Endothelial cell of umbilical vein (primary cell): Measurements from ENCODE around the gene SLC4A1AP. TPM values are rescaled to one million over a fixed set of nuclear protein-coding genes. Genes with fewer than 3 reads are reported as not detected.

Experiments used
- BruUV-seq: library from RNA; stranded (reverse); fragments of 400-500 nt; replicated peaks from 2 replicates; lab custom pipeline; 2021; lab: Mats Ljungman, UMichigan
- CTCF ChIA-PET: fragments of 300-600, 350-600 bp; sonication (Branson Sonifier 250); formaldehyde crosslinking; loops from one replicate; lab custom pipeline; 2021; ENCODE audit warnings: antibody characterized with exemption, inconsistent platforms; lab: Charles Lee
- POLR2A ChIA-PET: fragments of 300-600, 350-600 bp; sonication (Branson Sonifier 250); formaldehyde crosslinking; loops from one replicate; lab custom pipeline; 2021; ENCODE audit warnings: antibody characterized with exemption, inconsistent platforms; lab: Charles Lee
- DNase-seq: peaks from one replicate; pipeline ENCODE4 v3.0.0-alpha.2; 2011; ENCODE audit warnings: low read depth, low spot score
- FAIRE-seq: peaks from 2 replicates; lab custom pipeline; 2011; peaks lifted over from hg19 to GRCh38; lab: Jason Lieb, UNC
- H2AFZ ChIP-seq: 2 replicates; pipeline ENCODE4 v1.6.0; 2012; ENCODE audit warnings: low read depth, low read length, control low read depth, inconsistent platforms
- H3K27ac ChIP-seq: 2 replicates; pipeline ENCODE4 v1.5.1; 2011; ENCODE audit warnings: low read depth, mild to moderate bottlenecking, control low read depth, low read length, moderate library complexity; ENCODE audit not compliant: insufficient read depth
- H3K27me3 ChIP-seq, 2 experiments: 2 replicates each; pipeline versions ENCODE4 v1.6.0 to v1.6.1; 2011; ENCODE audit warnings: low read length in 2 of 2, mixed read lengths in 1 of 2; ENCODE audit not compliant: control insufficient read depth in 2 of 2, insufficient read depth in 2 of 2
- H3K36me3 ChIP-seq, 2 experiments: 2 replicates in 1 of 2; 3 replicates in 1 of 2; pipeline ENCODE4 v1.5.1; 2011; ENCODE audit warnings: low read length in 2 of 2, mild to moderate bottlenecking in 1 of 2, moderate library complexity in 1 of 2; ENCODE audit not compliant: control insufficient read depth in 2 of 2, insufficient read depth in 2 of 2; ENCODE audit errors: extremely low read depth in 1 of 2
- H3K4me1 ChIP-seq: 3 replicates; pipeline ENCODE4 v1.5.1; 2011; ENCODE audit warnings: mild to moderate bottlenecking, low read length; ENCODE audit not compliant: control insufficient read depth, insufficient read depth; ENCODE audit errors: extremely low read depth
- H3K4me2 ChIP-seq: 2 replicates; pipeline ENCODE4 v1.6.1; 2011; ENCODE audit warnings: low read length, control low read depth, mixed read lengths; ENCODE audit not compliant: insufficient read depth
- H3K4me3 ChIP-seq, 3 experiments: fragments of 200-600 bp in 1 of 3; sonication (generic), shearing (Covaris generic) in 1 of 3; replicated peaks in 1 of 3; 2 replicates each; pipeline ENCODE4 v1.5.1; 2011 to 2016; ENCODE audit warnings: control low read depth in 3 of 3, low read length in 3 of 3, mild to moderate bottlenecking in 2 of 3, inconsistent platforms in 1 of 3, low read depth in 1 of 3, moderate library complexity in 1 of 3; ENCODE audit not compliant: insufficient read depth in 1 of 3
- H3K79me2 ChIP-seq: 2 replicates; pipeline ENCODE4 v1.6.0; 2012; ENCODE audit warnings: low read length, inconsistent platforms; ENCODE audit not compliant: control insufficient read depth, insufficient read depth
- H3K9ac ChIP-seq: replicated peaks from 2 replicates; pipeline ENCODE3; 2011; ENCODE audit warnings: low read length, control low read depth; ENCODE audit not compliant: insufficient read depth; ENCODE audit errors: extremely low read depth
- H3K9me1 ChIP-seq: replicated peaks from 3 replicates; pipeline ENCODE4 v1.6.0; 2011; ENCODE audit warnings: mild to moderate bottlenecking, low read length; ENCODE audit not compliant: control insufficient read depth, insufficient read depth; ENCODE audit errors: extremely low read depth
- H3K9me3 ChIP-seq: replicated peaks from 2 replicates; pipeline ENCODE4 v1.5.1; 2012; ENCODE audit warnings: low read length, inconsistent platforms; ENCODE audit not compliant: control insufficient read depth, insufficient read depth
- H4K20me1 ChIP-seq: replicated peaks from 2 replicates; pipeline ENCODE3; 2011; ENCODE audit warnings: mild to moderate bottlenecking, low read length; ENCODE audit not compliant: control insufficient read depth, insufficient read depth; ENCODE audit errors: extremely low read depth
- CTCF ChIP-seq, 2 donors: IDR thresholded peaks; 1 replicate in 1 of 2; 2 replicates in 1 of 2; pipeline ENCODE4 v1.5.1; 2011; ENCODE audit warnings: low read length in 2 of 2, mild to moderate bottlenecking in 2 of 2, moderate library complexity in 2 of 2, control low read depth in 1 of 2, inconsistent platforms in 1 of 2, low read depth in 1 of 2; ENCODE audit not compliant: insufficient read depth in 1 of 2; ENCODE audit errors: extremely low read depth in 1 of 2
- EZH2 ChIP-seq: IDR thresholded peaks from 2 replicates; pipeline ENCODE4 v1.6.1; 2012; ENCODE audit warnings: borderline replicate concordance, low read depth, mild to moderate bottlenecking, moderate library complexity, low read length, inconsistent platforms; ENCODE audit not compliant: severe bottlenecking
- FOS ChIP-seq: IDR thresholded peaks from 2 replicates; pipeline ENCODE4 v1.6.1; 2011; ENCODE audit warnings: mild to moderate bottlenecking, low read length, moderate library complexity, borderline replicate concordance; ENCODE audit not compliant: insufficient read depth
- GATA2 ChIP-seq: IDR thresholded peaks from 2 replicates; pipeline ENCODE4 v1.7.0; 2011; ENCODE audit warnings: low read depth, mild to moderate bottlenecking, moderate library complexity, mixed read lengths, low read length; ENCODE audit not compliant: insufficient read length, insufficient read depth
- JUN ChIP-seq: IDR thresholded peaks from 2 replicates; pipeline ENCODE4 v1.6.1; 2011; ENCODE audit warnings: borderline replicate concordance, low read depth; ENCODE audit not compliant: insufficient read length, insufficient read depth
- MYC ChIP-seq: IDR thresholded peaks from one replicate; pipeline ENCODE4 v1.6.1; 2011; ENCODE audit warnings: mild to moderate bottlenecking, low read depth, low read length
- POLR2A ChIP-seq: IDR thresholded peaks from 2 replicates; pipeline ENCODE4 v1.6.1; 2012; ENCODE audit warnings: low read depth, mild to moderate bottlenecking, control low read depth, low read length
- POLR2AphosphoS5 ChIP-seq: IDR thresholded peaks from 2 replicates; pipeline ENCODE4 v1.6.1; 2012; ENCODE audit warnings: low read depth, mild to moderate bottlenecking, control low read depth, low read length, moderate library complexity; ENCODE audit not compliant: insufficient read depth
- dilution Hi-C: fragments of 300-500 bp; cut with MboI; formaldehyde crosslinking; loops from one replicate; pipeline ENCODE4 v1.15.0; 2019; ENCODE audit warnings: low sequenced_read_pairs; ENCODE audit not compliant: extremely low pct_ligation_motif_present
- intact Hi-C: fragments of 100-400 bp; cut with micrococcal nuclease; formaldehyde crosslinking; loops from one replicate; pipeline ENCODE4 v1.10.0; 2022
- polyA plus RNA-seq, 4 experiments: library from polyadenylated mRNA; depleted of rRNA in 3 of 4; stranded (reverse) in 3 of 4; unstranded in 1 of 4; fragments of >200 nt; gene quantifications; 2 replicates each; pipeline versions ENCODE4 v1.2.1 to v1.2.3, GENCODE V29; 2011 to 2012; ENCODE audit warnings: missing spikeins in 1 of 4
- total RNA-seq: library from RNA; stranded (reverse); gene quantifications from 2 replicates; pipeline ENCODE4 v1.2.3, GENCODE V29; 2021
- TF ChIP-seq, protein P1 (sequence below): IDR thresholded peaks from 2 replicates; pipeline ENCODE4 v1.6.1; 2011; ENCODE audit not compliant: insufficient read depth, insufficient read length

The SLC4A1AP gene
- total and polyA plus RNA-seq, 2 donors (not counting 3 experiments of a cell fraction or from before 2014, with no cell fraction given), result 9.5 to 28.4 TPM

DNA sequence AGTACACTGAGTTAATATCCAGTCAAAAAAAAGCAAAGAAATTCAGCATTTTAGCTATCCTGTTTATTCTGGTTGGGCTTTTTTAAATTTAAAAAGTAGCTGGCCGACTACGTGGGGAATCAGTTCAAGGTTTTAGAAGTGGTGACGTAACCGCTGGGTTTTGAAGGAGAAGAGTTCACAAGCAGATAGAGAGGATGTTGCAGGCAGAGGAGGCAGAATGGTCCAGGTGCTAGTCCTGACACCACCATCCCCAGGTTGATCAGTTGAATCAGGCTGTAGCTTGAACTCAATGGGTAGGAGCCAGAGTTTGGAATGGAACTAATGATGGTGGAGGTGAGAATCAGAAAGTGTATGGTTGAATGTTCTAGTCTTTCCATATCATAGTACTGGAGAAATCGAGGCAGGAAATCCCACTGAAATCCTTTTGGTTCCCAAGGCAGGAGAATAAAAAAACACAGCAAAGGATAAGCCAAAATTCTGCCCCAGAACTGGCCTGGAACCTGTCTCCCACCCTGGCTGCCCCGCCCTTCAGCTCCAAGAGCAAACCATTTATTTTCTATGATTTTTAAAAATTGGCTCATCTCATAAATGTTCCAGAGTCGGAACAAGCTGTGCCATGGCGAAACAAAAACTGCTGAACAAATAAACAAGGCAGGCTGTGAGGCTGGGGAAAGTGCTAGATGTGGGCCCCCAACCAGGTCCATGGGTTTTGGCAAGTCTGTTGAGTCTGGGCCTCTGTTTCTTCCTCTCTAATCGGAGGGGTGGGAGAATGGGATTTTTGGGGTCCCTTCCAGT lies 44.0 kb downstream of the SLC4A1AP start:
- no peak for FAIRE-seq
- DNase-seq, result no peak
- TF ChIP-seq POLR2AphosphoS5 (no peak), POLR2A (no peak), FOS (no peak), JUN (no peak), EZH2 (no peak), GATA2 (no peak), MYC (no peak), CTCF (IDR thresholded peaks at IDR 0.05; ENCODE audit: extremely low read depth in 1 of 2, insufficient read depth in 1 of 2, low read depth in 1 of 2, low read length in 2 of 2) (no peak)
- TF ChIP-seq, protein P1, sequence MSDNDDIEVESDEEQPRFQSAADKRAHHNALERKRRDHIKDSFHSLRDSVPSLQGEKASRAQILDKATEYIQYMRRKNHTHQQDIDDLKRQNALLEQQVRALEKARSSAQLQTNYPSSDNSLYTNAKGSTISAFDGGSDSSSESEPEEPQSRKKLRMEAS, result no peak
- Histone ChIP-seq H3K4me3 (no peak overlapping the region), H3K9me3 (no peaks in the 10 kb centered on the region), H4K20me1 (no peaks in the 10 kb centered on the region), H3K27ac (no peak overlapping the region), H3K9ac (no peak overlapping the region), H3K4me1 (peaks cover 17% of the 10 kb centered on the region), H3K79me2 (no peaks in the 10 kb centered on the region), H3K27me3 (no peaks in the 10 kb centered on the region), H3K9me1 (no peaks in the 10 kb centered on the region), H3K4me2 (no peak overlapping the region), H2AFZ (no peak overlapping the region), H3K36me3 (no peaks in the 10 kb centered on the region)
- intact Hi-C loops, result loop anchor here (5.0 kb wide), 1 partner anchor 90 kb away; no protein-coding TSS in a partner anchor
- dilution Hi-C loops, result no loop called here
- ChIA-PET POLR2A (interaction anchor here (1.1 kb wide), 1 partner anchor 685 kb away, joined by 4 read pairs; the partner anchor contains the start of gene FOSL2), CTCF (interaction anchor here (1.6 to 3.1 kb wide), 3 partner anchors 16 to 745 kb away, joined by 9 to 21 read pairs (median 10); no protein-coding TSS in a partner anchor)
- no TSS peak for BruUV-seq
